Glutamatergic neuron (in vitro differentiated cells): ENCODE results near the gene FRK. TPM values are rescaled to one million over a fixed set of nuclear protein-coding genes. Genes with fewer than 3 reads are reported as not detected.

Experiments used
- DNase-seq: peaks from one replicate; pipeline ENCODE4 v3.0.0; 2022
- H3K27ac Mint-ChIP-seq: one replicate; pipeline ENCODE4 v1.8.0; 2020; ENCODE audit warnings: mild to moderate bottlenecking, mixed read lengths, inconsistent platforms; ENCODE audit not compliant: unreplicated experiment
- H3K27me3 Mint-ChIP-seq: one replicate; pipeline ENCODE4 v1.8.0; 2020; ENCODE audit warnings: mild to moderate bottlenecking, moderate library complexity, mixed read lengths, inconsistent platforms; ENCODE audit not compliant: unreplicated experiment
- H3K36me3 Mint-ChIP-seq: one replicate; pipeline ENCODE4 v1.8.0; 2020; ENCODE audit warnings: mild to moderate bottlenecking, mixed read lengths, inconsistent platforms; ENCODE audit not compliant: unreplicated experiment
- H3K4me1 Mint-ChIP-seq: one replicate; pipeline ENCODE4 v1.8.0; 2020; ENCODE audit warnings: mild to moderate bottlenecking, low read depth, mixed read lengths, inconsistent platforms; ENCODE audit not compliant: unreplicated experiment
- H3K4me3 Mint-ChIP-seq: one replicate; pipeline ENCODE4 v1.8.0; 2020; ENCODE audit warnings: mild to moderate bottlenecking, mixed read lengths, inconsistent platforms; ENCODE audit not compliant: unreplicated experiment
- H3K9me3 Mint-ChIP-seq: one replicate; pipeline ENCODE4 v1.8.0; 2020; ENCODE audit warnings: mild to moderate bottlenecking, moderate library complexity, mixed read lengths, inconsistent platforms; ENCODE audit not compliant: unreplicated experiment
- CTCF ChIP-seq: fragments of 200-600 bp; sonication (generic); IDR thresholded peaks from one replicate; pipeline ENCODE4 v1.5.0; 2021; ENCODE audit not compliant: partially characterized antibody, unreplicated experiment
- total RNA-seq: library from RNA; stranded (reverse); fragmentation: NEBNext Ultra II Directional; extraction: Animal tissue kit (Norgen Biotek cat#: 25700); gene quantifications from one replicate; pipeline ENCODE4 v1.2.1, GENCODE V29; 2021; ENCODE audit not compliant: unreplicated experiment

The FRK gene
- total RNA-seq, 1 donor from 2014 or later, result 0.37 TPM

GRCh38 chr6:115986026-115986425 is 74.7 kb downstream of the FRK start:
- Mint-ChIP-seq H3K27me3 (no peaks in the 10 kb centered on the region), H3K9me3 (no peaks in the 10 kb centered on the region), H3K27ac (no peak overlapping the region), H3K4me1 (no peaks in the 10 kb centered on the region), H3K36me3 (no peaks in the 10 kb centered on the region), H3K4me3 (no peak overlapping the region)
- TF ChIP-seq CTCF, result no peak
- DNase-seq, result no peak

- H3K36me3 Mint-ChIP-seq, result no peaks in the 10 kb centered on the region
- H3K4me1 Mint-ChIP-seq, result no peaks in the 10 kb centered on the region
- H3K27me3 Mint-ChIP-seq, result no peaks in the 10 kb centered on the region
- DNase-seq, result no peak
- H3K9me3 Mint-ChIP-seq, result no peaks in the 10 kb centered on the region
- no peak overlapping the region for H3K4me3 Mint-ChIP-seq
- TF ChIP-seq CTCF, result no peak
- H3K27ac Mint-ChIP-seq, result no peak overlapping the region
Measured at GRCh38 chr6:115984809-115985208, 75.9 kb downstream of the FRK start.

GRCh38 chr6:115983998-115984397 is 76.7 kb downstream of the FRK start:
- no peak overlapping the region for H3K27ac Mint-ChIP-seq
- TF ChIP-seq CTCF, result no peak
- H3K4me1 Mint-ChIP-seq, result no peaks in the 10 kb centered on the region
- no peaks in the 10 kb centered on the region for H3K27me3 Mint-ChIP-seq
- no peaks in the 10 kb centered on the region for H3K36me3 Mint-ChIP-seq
- no peak overlapping the region for H3K4me3 Mint-ChIP-seq
- DNase-seq, result no peak
- no peaks in the 10 kb centered on the region for H3K9me3 Mint-ChIP-seq

GRCh38 chr6:115982453-115982852 is 78.2 kb downstream of the FRK start:
- Mint-ChIP-seq H3K27me3 (no peaks in the 10 kb centered on the region), H3K27ac (no peak overlapping the region), H3K4me3 (no peak overlapping the region), H3K9me3 (no peaks in the 10 kb centered on the region), H3K4me1 (no peaks in the 10 kb centered on the region), H3K36me3 (no peaks in the 10 kb centered on the region)
- no peak for DNase-seq
- no peak for TF ChIP-seq CTCF

- H3K27me3 Mint-ChIP-seq, result no peaks in the 10 kb centered on the region
- no peaks in the 10 kb centered on the region for H3K9me3 Mint-ChIP-seq
- no peak for TF ChIP-seq CTCF
- H3K36me3 Mint-ChIP-seq, result no peaks in the 10 kb centered on the region
- DNase-seq, result no peak
- no peaks in the 10 kb centered on the region for H3K4me1 Mint-ChIP-seq
- no peak overlapping the region for H3K27ac Mint-ChIP-seq
- H3K4me3 Mint-ChIP-seq, result no peak overlapping the region
Measured at GRCh38 chr6:115977220-115977619, 83.5 kb downstream of the FRK start.
